ENCODE measurements around the gene TBC1D22A. TPM values are rescaled to one million over a fixed set of nuclear protein-coding genes. Genes with fewer than 3 reads are reported as not detected.

TBC1D22A gene
- polyA plus RNA-seq, 1 donor (not counting 4 experiments of a cell fraction or from before 2014, with no cell fraction given), result 20.9 TPM

- no peaks in the 10 kb centered on the region for H3K4me1 ChIP-seq (ENCODE audit: control insufficient read depth, extremely low read depth, insufficient read depth, low read length)
- TF ChIP-seq CTCF (optimal IDR thresholded peaks at IDR 0.05 in 1 of 3, IDR thresholded peaks at IDR 0.05 in 1 of 3, conservative IDR thresholded peaks at IDR 0.05 in 1 of 3; ENCODE audit: extremely low read depth in 1 of 3, insufficient read depth in 2 of 3, low read length in 3 of 3) (no peak), EZH2 (IDR thresholded peaks at IDR 0.05; ENCODE audit: low read length) (no peak)
- no peaks in the 10 kb centered on the region for H3K9me3 ChIP-seq (ENCODE audit: control insufficient read depth, low read depth, low read length)
- no peak overlapping the region for H2AFZ ChIP-seq (ENCODE audit: control insufficient read depth, low read length)
- no peaks in the 10 kb centered on the region for H3K27me3 ChIP-seq (ENCODE audit: control insufficient read depth, extremely low read depth, insufficient read depth, low read length)
- no peaks in the 10 kb centered on the region for H3K79me2 ChIP-seq (ENCODE audit: control insufficient read depth, insufficient read depth, low read length)
- H3K27ac ChIP-seq (ENCODE audit: control insufficient read depth, insufficient read depth, low read length), result no peak overlapping the region
- DNase-seq (ENCODE audit: low read depth, low spot score) (no peak), FAIRE-seq (no peak)
- no peak overlapping the region for H3K4me2 ChIP-seq (ENCODE audit: control insufficient read depth, extremely low read depth, insufficient read depth, low read depth, low read length)
- H4K20me1 ChIP-seq (ENCODE audit: control insufficient read depth, extremely low read depth, insufficient read depth, low read length), result no peaks in the 10 kb centered on the region
- H3K9me1 ChIP-seq (ENCODE audit: control insufficient read depth, extremely low read depth, insufficient read depth, low read length), result no peaks in the 10 kb centered on the region
- dilution Hi-C loops (cut with MboI; ENCODE audit: extremely low pct_ligation_motif_present, low sequenced_read_pairs), result no loop called here
- H3K36me3 ChIP-seq (ENCODE audit: control insufficient read depth in 2 of 2, extremely low read depth in 1 of 2, insufficient read depth in 2 of 2, low read length in 2 of 2), result no peaks in the 10 kb centered on the region
- H3K9ac ChIP-seq (ENCODE audit: control insufficient read depth, extremely low read depth, insufficient read depth, low read length), result no peak overlapping the region
- no peak overlapping the region for H3K4me3 ChIP-seq (ENCODE audit: control insufficient read depth in 2 of 3, extremely low read depth in 1 of 3, insufficient read depth in 2 of 3, low read depth in 1 of 3, low read length in 3 of 3)
Observed at GRCh38 chr22:47136050-47136449, 373.6 kb downstream of the TBC1D22A start.

- Histone ChIP-seq H3K9me3 (ENCODE audit: control insufficient read depth, low read depth, low read length) (no peaks in the 10 kb centered on the region), H4K20me1 (ENCODE audit: control insufficient read depth, extremely low read depth, insufficient read depth, low read length) (no peaks in the 10 kb centered on the region), H3K4me2 (ENCODE audit: control insufficient read depth, extremely low read depth, insufficient read depth, low read depth, low read length) (no peak overlapping the region), H3K79me2 (ENCODE audit: control insufficient read depth, insufficient read depth, low read length) (no peaks in the 10 kb centered on the region), H3K4me3 (ENCODE audit: control insufficient read depth in 2 of 3, extremely low read depth in 1 of 3, insufficient read depth in 2 of 3, low read depth in 1 of 3, low read length in 3 of 3) (no peak overlapping the region), H3K27me3 (ENCODE audit: control insufficient read depth, extremely low read depth, insufficient read depth, low read length) (no peaks in the 10 kb centered on the region), H3K36me3 (ENCODE audit: control insufficient read depth in 2 of 2, extremely low read depth in 1 of 2, insufficient read depth in 2 of 2, low read length in 2 of 2) (no peaks in the 10 kb centered on the region), H3K9ac (ENCODE audit: control insufficient read depth, extremely low read depth, insufficient read depth, low read length) (no peak overlapping the region), H3K4me1 (ENCODE audit: control insufficient read depth, extremely low read depth, insufficient read depth, low read length) (no peaks in the 10 kb centered on the region), H3K27ac (ENCODE audit: control insufficient read depth, insufficient read depth, low read length) (no peak overlapping the region), H3K9me1 (ENCODE audit: control insufficient read depth, extremely low read depth, insufficient read depth, low read length) (no peaks in the 10 kb centered on the region), H2AFZ (ENCODE audit: control insufficient read depth, low read length) (no peak overlapping the region)
- TF ChIP-seq EZH2 (IDR thresholded peaks at IDR 0.05; ENCODE audit: low read length) (no peak), CTCF (optimal IDR thresholded peaks at IDR 0.05 in 1 of 3, IDR thresholded peaks at IDR 0.05 in 1 of 3, conservative IDR thresholded peaks at IDR 0.05 in 1 of 3; ENCODE audit: extremely low read depth in 1 of 3, insufficient read depth in 2 of 3, low read length in 3 of 3) (no peak)
- DNase-seq (ENCODE audit: low read depth, low spot score) (no peak), FAIRE-seq (no peak)
- dilution Hi-C loops (cut with MboI; ENCODE audit: extremely low pct_ligation_motif_present, low sequenced_read_pairs), result no loop called here
Observed at GRCh38 chr22:47136671-47137070, 374.2 kb downstream of the TBC1D22A start.

All from keratinocyte (primary cell).